ENCODE data around the gene ERBB4.

GRCh38 chr2:211408483-211408891, 1130.1 kb downstream of the ERBB4 start:
- TF ChIP-seq, protein P1, sequence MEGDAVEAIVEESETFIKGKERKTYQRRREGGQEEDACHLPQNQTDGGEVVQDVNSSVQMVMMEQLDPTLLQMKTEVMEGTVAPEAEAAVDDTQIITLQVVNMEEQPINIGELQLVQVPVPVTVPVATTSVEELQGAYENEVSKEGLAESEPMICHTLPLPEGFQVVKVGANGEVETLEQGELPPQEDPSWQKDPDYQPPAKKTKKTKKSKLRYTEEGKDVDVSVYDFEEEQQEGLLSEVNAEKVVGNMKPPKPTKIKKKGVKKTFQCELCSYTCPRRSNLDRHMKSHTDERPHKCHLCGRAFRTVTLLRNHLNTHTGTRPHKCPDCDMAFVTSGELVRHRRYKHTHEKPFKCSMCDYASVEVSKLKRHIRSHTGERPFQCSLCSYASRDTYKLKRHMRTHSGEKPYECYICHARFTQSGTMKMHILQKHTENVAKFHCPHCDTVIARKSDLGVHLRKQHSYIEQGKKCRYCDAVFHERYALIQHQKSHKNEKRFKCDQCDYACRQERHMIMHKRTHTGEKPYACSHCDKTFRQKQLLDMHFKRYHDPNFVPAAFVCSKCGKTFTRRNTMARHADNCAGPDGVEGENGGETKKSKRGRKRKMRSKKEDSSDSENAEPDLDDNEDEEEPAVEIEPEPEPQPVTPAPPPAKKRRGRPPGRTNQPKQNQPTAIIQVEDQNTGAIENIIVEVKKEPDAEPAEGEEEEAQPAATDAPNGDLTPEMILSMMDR (IDR thresholded peaks at IDR 0.05), result no peak
- no peak for TF ChIP-seq POLR2A (IDR thresholded peaks at IDR 0.05)

Measured in breast epithelium (tissue), 3 donors.